Measurements from ENCODE around the gene EHBP1L1. TPM values are rescaled to one million over a fixed set of nuclear protein-coding genes. Genes with fewer than 3 reads are reported as not detected.

EHBP1L1 gene
- total RNA-seq, 1 donor from 2014 or later: 49.5 TPM

- DNase-seq: no peak
These were observed 40.7 kb downstream of the EHBP1L1 start for GRCh38 chr11:65616575-65617001.

DNA sequence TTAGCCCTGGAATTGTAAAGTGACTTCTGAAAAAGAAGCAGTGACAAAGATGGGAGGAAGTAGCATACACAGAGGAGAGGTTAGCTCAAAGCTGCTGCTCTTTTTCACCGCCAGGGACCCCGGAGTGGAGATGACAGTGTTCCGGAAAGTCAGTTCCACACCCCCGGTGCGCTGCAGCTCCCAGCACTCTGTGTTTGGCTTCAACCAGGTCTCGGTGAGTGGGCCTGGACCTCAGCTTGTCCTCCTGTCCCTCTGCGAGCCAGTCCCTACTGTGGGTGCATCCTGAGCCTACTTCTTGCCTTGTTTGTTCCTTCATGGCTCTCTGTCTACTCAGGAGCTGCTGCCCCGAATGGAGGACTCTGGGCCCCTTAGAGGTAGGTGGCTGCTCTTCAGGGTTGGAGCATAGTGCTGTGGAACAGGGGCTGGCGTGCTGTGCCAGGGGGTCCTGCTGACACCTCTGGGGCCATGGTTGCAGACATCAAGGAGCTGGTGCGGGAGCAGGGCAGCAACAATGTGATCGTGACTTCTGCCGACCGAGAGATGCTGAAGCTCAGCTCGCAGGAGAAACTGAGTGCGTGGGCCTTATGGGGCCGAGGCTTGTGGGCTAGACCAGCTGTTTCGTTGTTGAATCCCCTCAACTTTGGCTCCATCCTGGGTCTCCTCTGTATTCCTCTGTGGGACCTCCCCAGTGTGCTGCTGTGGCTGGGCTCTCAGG is 41.4 kb downstream of the EHBP1L1 start:
- no peak for DNase-seq

DNA sequence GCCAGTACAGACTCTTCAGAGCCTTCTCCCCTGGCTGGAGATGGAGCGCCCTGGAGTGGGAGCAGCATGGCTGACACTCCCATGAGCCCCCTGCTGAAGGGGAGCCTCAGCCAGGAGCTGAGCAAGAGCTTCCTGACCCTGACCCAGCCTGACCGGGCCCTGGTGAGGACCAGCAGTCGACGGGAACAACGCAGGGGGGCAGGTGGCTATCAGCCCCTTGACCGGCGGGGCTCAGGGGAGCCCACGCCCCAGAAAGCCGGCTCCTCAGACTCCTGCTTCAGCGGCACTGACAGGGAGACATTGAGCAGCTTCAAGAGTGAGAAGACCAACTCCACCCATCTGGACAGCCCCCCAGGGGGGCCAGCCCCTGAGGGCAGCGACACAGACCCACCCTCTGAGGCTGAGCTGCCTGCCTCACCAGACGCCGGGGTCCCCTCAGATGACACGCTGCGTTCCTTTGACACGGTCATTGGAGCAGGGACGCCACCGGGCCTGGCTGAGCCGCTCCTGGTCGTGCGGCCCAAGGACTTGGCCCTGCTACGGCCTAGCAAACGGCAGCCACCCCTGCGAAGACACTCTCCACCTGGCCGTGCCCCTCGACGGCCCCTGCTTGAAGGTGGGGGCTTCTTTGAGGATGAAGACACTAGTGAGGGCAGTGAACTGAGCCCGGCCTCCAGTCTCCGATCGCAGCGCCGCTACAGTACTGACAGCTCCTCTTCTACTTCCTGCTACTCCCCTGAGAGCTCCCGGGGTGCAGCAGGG is 42.3 kb downstream of the EHBP1L1 start:
- DNase-seq: no peak

- no peak for DNase-seq
These were observed 42.9 kb downstream of the EHBP1L1 start for GRCh38 chr11:65618763-65619162.

GRCh38 chr11:65619281-65619928 is 43.6 kb downstream of the EHBP1L1 start:
- no peak for DNase-seq

- DNase-seq: no peak
These were observed 44.8 kb downstream of the EHBP1L1 start for GRCh38 chr11:65620666-65621065.

DNA sequence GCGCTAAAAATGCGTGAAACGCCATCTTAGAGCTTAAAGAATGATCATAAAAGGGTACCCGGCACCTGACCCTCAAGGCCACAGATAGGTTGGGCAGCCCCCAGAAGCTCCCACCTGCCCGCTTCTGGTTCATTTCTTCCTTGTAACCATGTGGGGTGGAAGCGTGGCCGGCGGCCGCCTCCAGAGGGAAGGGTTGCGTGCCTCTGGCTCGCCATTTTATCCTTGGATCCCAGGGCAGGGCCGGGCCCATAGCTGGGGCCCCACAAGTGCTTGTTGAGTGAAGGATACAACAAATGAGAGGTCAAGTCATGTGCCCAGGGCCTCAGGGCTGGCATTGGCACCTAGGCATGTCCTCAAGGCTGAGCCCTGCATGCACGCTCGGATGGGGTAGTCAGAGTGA is 45.6 kb downstream of the EHBP1L1 start:
- DNase-seq: no peak

DNA sequence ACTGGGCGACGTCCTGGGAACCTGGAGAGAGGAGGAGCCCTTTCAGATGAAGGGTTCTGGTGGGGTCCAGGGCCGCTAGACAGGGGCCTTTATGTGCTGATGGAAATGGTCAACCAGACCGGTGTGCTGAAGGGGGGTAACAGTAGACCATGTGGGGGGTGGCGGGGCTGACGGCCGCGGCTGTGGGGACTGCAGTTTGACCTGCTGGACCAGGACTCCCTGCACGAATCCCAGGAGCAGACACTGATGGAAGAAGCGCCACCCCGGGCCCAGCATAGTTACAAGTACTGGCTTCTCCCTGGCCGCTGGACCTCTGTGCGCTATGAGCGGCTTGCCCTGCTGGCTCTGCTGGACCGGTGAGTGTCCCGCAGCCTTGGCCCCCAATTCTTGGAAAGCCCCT is 46.2 kb downstream of the EHBP1L1 start:
- no peak for DNase-seq

DNA sequence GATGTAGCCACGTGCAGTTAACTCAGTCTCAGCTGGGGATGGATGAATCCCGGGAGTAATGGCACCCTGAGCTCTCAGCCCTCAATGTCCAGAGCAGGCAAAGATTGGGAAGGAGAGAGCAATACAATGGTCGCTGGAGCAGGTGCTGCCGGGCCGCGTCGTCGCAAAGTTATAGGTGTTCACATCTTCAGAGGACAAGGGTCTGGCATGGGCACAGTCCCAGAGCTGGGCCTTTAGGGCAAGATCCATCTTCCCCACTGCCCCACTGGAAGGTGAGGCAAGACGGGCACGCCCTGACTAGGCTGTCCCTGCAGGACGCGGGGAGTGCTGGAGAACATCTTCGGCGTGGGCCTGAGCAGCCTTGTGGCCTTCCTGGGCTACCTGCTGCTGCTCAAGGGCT is 47.3 kb downstream of the EHBP1L1 start:
- DNase-seq: no peak

DNA sequence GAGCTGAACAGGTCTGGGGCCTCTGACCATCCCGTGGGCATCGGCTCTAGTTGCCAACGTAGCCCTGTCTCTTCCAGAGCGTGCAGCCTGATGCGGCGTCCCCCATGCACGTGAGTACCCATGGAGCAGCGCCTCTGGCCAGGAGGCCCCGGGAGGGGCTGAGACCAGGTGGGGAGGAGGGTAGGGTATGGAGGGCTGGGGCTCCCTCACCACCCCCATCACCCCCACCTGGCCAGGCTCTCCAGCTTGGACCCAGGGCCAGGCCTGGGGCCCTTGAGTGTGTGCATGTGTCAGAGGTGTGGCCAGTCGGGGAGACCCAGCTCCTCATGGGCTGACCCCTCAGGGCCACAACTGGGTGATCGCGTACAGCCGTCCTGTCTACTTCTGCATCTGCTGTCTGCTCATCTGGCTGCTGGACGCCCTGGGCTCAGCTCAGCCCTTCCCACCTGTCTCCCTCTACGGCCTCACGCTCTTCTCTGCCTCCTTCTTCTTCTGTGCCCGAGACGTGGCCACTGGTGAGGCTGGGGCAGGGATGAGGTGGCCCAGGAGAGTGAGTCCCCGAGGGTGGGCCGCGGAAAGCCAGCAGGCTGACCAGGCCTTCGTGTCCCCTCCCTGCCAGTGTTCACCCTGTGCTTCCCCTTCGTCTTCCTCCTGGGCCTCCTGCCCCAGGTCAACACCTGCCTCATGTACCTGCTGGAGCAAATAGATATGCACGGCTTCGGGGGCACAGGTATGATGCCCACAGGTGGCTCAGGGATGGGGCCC is 48.2 kb downstream of the EHBP1L1 start:
- no peak for DNase-seq

- no peak for DNase-seq
These were observed 49.2 kb downstream of the EHBP1L1 start for GRCh38 chr11:65624931-65625627.

GRCh38 chr11:65625628-65626342 is 49.9 kb downstream of the EHBP1L1 start:
- DNase-seq: no peak

DNA sequence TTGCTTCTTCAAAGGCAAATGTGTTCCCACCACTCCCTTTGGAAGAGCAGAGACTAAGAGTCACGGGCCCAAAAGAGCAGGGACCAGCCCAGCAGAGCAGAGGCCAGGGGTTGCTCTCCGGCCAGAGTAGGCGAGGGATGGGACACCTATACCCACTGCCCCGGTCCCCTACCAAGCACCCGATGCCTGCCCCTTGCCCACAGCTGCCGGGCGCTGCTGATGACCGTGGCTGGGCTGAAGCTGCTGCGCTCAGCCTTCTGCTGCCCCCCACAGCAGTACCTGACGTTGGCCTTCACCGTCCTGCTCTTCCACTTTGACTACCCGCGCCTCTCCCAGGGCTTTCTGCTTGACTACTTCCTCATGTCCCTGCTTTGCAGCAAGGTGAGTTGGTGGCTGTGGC is 51.3 kb downstream of the EHBP1L1 start:
- DNase-seq: no peak

GRCh38 chr11:65629579-65629978 is 53.7 kb downstream of the EHBP1L1 start:
- no peak for DNase-seq

DNA sequence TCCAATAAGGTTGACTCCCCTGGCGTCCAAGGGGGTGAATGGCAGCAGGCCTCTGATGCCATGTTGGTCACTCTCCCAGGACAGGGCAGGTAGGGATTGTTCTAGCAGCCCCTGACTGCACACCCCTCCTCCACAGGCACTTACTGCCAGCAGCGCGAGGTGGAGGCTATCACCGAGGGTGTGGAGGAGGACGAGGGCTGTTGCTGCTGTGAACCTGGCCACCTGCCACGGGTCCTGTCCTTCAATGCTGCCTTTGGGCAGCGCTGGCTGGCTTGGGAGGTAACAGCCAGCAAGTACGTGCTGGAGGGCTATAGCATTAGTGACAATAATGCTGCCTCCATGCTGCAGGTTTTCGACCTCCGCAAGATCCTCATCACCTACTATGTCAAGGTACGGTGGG is 54.4 kb downstream of the EHBP1L1 start:
- DNase-seq: no peak

DNA sequence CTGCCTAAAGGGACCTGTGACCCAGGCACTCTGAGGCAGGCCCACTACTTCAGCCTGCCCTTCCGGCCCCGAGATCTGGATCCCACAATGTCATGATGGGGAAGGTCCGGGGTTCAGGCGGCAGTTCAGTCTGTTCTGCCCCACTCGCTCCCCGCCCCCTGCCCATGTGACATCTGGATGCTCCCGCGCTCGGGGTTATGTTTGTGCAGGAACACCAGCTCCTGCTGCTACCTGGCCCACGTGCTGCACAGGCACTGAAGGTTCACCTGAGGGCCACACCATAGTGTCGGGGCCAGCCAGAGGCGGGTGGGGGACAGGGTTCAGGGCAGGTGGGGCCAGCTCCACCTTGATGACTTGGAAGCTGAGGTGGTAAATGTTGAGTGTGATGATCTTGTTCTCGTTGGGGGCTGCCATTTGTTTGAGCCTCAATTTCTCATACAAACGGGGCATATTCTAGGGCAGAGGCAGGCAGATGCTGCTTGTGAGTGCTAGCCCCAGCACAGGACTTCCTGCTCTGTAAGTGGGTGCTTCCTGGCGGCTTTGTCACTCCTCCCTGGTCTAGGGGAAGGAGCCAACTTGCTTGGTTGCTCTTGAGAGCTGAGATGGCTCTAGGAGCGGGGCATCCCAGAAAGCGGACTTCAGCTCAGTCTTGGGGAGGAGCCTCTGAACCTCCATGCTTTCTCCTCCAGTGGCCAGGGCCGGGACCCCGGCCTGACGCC is 57.7 kb downstream of the EHBP1L1 start:
- DNase-seq: no peak

- DNase-seq: no peak
These were observed 58.2 kb downstream of the EHBP1L1 start for GRCh38 chr11:65634109-65634436.

DNA sequence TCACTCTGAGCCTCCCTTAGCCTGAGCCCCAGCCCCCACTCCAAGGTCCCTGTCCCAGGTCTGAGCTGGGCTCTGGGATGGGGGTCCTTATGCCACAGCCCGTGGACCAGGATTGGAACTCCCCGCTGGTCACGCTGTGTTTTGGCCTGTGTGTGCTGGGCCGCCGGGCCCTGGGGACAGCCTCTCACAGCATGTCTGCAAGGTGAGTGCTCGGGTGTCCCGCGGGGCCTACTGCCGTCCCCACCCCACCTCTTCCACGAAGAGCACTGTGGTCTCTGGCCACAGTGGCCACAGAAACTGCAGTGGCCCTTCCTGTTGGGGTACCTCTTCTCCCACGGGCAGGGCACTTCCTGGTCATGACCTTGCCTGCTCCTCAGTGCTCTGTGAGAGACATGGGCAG is 58.6 kb downstream of the EHBP1L1 start:
- DNase-seq: no peak

DNA sequence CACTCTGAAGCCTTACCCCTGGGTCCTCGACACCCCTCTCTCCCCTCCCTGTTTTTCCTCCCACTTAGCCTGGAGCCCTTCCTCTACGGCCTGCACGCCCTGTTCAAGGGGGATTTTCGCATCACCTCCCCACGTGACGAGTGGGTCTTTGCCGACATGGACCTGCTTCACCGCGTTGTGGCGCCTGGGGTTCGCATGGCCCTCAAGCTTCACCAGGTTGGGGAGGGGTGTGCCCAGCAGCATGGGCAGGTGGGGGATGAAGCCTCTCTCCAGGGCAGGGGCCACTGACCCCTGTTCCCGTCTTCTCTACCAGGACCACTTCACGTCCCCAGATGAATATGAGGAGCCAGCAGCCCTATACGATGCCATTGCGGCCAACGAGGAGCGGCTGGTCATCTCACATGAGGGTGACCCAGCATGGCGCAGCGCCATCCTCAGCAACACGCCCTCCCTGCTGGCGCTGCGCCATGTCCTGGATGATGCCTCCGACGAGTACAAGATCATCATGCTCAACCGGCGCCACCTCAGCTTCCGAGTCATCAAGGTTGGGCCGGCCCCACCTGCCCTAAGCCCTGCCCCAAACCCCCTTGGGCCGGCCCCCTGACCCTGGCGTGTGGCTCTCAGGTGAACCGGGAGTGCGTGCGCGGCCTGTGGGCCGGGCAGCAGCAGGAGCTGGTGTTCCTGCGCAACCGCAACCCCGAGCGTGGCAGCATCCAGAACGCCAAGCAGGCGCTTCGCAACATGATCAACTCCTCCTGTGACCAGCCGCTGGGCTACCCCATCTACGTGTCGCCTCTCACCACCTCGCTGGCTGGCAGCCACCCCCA is 59.3 kb downstream of the EHBP1L1 start:
- DNase-seq: no peak
